GM12878 (cell line): Measurements from ENCODE around the gene DHRS7B. TPM values are rescaled to one million over a fixed set of nuclear protein-coding genes. Genes with fewer than 3 reads are reported as not detected.

Source experiments
- ATAC-seq: fragments of 200-7000 bp; cut with Tn5 transposase; 3 replicates; pipeline ENCODE4 v1.9.1; 2020; ENCODE audit warnings: mild to moderate bottlenecking, moderate library complexity
- Bru-seq: library from RNA; stranded (reverse); fragments of 400-500 nt; gene quantifications from one replicate; lab custom pipeline; 2021; lab: Mats Ljungman, UMichigan
- BruChase-seq, 2 experiments: library from RNA; stranded (reverse); fragments of 400-500 nt; gene quantifications; one replicate each; lab custom pipeline; 2021; lab: Mats Ljungman, UMichigan
- BruUV-seq: library from RNA; stranded (reverse); fragments of 400-500 nt; replicated peaks from 2 replicates; lab custom pipeline; 2021; lab: Mats Ljungman, UMichigan
- CTCF ChIA-PET: fragments of 300-600 bp; sonication (Branson Sonifier 250); formaldehyde crosslinking; extraction: SDS; loops from one replicate; lab custom pipeline; 2021; ENCODE audit warnings: inconsistent platforms; lab: Yijun Ruan, JAX
- POLR2A ChIA-PET: fragments of 350-600 bp; formaldehyde crosslinking; extraction: SDS; loops from one replicate; lab custom pipeline; 2021; ENCODE audit warnings: inconsistent platforms; lab: Charles Lee
- RAD21 ChIA-PET: fragments of 300-600 bp; sonication (Branson Sonifier 250); formaldehyde crosslinking; loops from one replicate; lab custom pipeline; 2023; ENCODE audit warnings: antibody characterized with exemption; ENCODE audit not compliant: unreplicated experiment; lab: Charles Lee
- SMC1A ChIA-PET: fragments of 300-600 bp; sonication (Branson Sonifier 250); formaldehyde crosslinking; loops from one replicate; lab custom pipeline; 2023; ENCODE audit not compliant: unreplicated experiment, uncharacterized antibody; lab: Charles Lee
- DNase-seq: peaks from one replicate; pipeline ENCODE4 v3.0.0-alpha.2; 2011; ENCODE audit warnings: low read depth, low spot score
- FAIRE-seq: peaks from 3 replicates; lab custom pipeline; 2011; peaks lifted over from hg19 to GRCh38; lab: Jason Lieb, UNC
- H2AFZ ChIP-seq: 2 replicates; pipeline ENCODE4 v1.6.0; 2011; ENCODE audit warnings: low read depth, low read length, control low read depth; ENCODE audit not compliant: control insufficient read depth
- H3K27ac ChIP-seq: 2 replicates; pipeline ENCODE4 v1.5.1; 2011; ENCODE audit warnings: control low read depth; ENCODE audit not compliant: control insufficient read depth, insufficient read depth
- H3K27me3 ChIP-seq, 2 experiments: replicated peaks in 1 of 2; 2 replicates each; pipeline versions ENCODE4 v1.6.0 to v1.6.1; 2011; ENCODE audit warnings: low read length in 1 of 2; ENCODE audit not compliant: control insufficient read depth in 2 of 2, insufficient read depth in 2 of 2
- H3K36me3 ChIP-seq, 2 experiments: 2 replicates each; pipeline ENCODE4 v1.5.1; 2011; ENCODE audit warnings: low read length in 1 of 2; ENCODE audit not compliant: control insufficient read depth in 2 of 2, insufficient read depth in 2 of 2
- H3K4me1 ChIP-seq: 2 replicates; pipeline ENCODE4 v1.6.1; 2011; ENCODE audit warnings: mild to moderate bottlenecking, low read length, moderate library complexity, mixed read lengths; ENCODE audit not compliant: control insufficient read depth, insufficient read depth
- H3K4me2 ChIP-seq: 2 replicates; pipeline ENCODE4 v1.6.0; 2011; ENCODE audit warnings: control low read depth; ENCODE audit not compliant: control insufficient read depth, insufficient read depth
- H3K4me3 ChIP-seq: fragments of 200-600 bp; sonication (generic); 2 replicates; pipeline ENCODE4 v1.5.1; 2016
- H3K79me2 ChIP-seq: 2 replicates; pipeline ENCODE4 v1.6.0; 2011; ENCODE audit warnings: low read length; ENCODE audit not compliant: control insufficient read depth, insufficient read depth
- H3K9ac ChIP-seq: 2 replicates; pipeline ENCODE4 v1.8.0; 2011; ENCODE audit warnings: low read length, control low read depth, mixed read lengths; ENCODE audit not compliant: control insufficient read depth, insufficient read depth
- H3K9me3 ChIP-seq: replicated peaks from 3 replicates; pipeline ENCODE4 v1.5.1; 2011; ENCODE audit warnings: mild to moderate bottlenecking, low read length; ENCODE audit not compliant: control insufficient read depth, insufficient read depth
- H4K20me1 ChIP-seq: 2 replicates; pipeline ENCODE4 v1.6.0; 2011; ENCODE audit not compliant: control insufficient read depth, insufficient read depth
- BMI1 ChIP-seq: fragments of 450-650 bp; IDR thresholded peaks from 2 replicates; pipeline ENCODE4 v1.6.1; 2016; ENCODE audit warnings: mild to moderate bottlenecking, moderate library complexity, borderline replicate concordance
- CHD1 ChIP-seq: IDR thresholded peaks from 2 replicates; pipeline ENCODE4 v1.6.1; 2012; ENCODE audit warnings: low read depth, low read length, improper control_type of control experiment
- E2F4 ChIP-seq: IDR thresholded peaks from 2 replicates; pipeline ENCODE4 v1.6.1; 2012; ENCODE audit warnings: low read depth, low read length, improper control_type of control experiment
- FOXK2 ChIP-seq: fragments of 450-650 bp; IDR thresholded peaks from 2 replicates; pipeline ENCODE4 v1.6.1; 2017; ENCODE audit warnings: mild to moderate bottlenecking, moderate library complexity
- JUND ChIP-seq: IDR thresholded peaks from 2 replicates; pipeline ENCODE4 v1.6.1; 2012; ENCODE audit warnings: low read depth, mild to moderate bottlenecking, low read length, improper control_type of control experiment, moderate library complexity
- MYB ChIP-seq: fragments of 150-350 bp; IDR thresholded peaks from 2 replicates; pipeline ENCODE4 v1.6.1; 2014; ENCODE audit warnings: mild to moderate bottlenecking, low read depth, low read length, borderline replicate concordance
- REST ChIP-seq: IDR thresholded peaks from 2 replicates; pipeline ENCODE4 v1.6.1; 2012; ENCODE audit warnings: mild to moderate bottlenecking, low read depth, low read length
- SMAD1 ChIP-seq: fragments of 450-650 bp; IDR thresholded peaks from 2 replicates; pipeline ENCODE4 v1.6.1; 2018; ENCODE audit warnings: mild to moderate bottlenecking, low read depth; ENCODE audit not compliant: partially characterized antibody
- YY1 ChIP-seq: IDR thresholded peaks from 2 replicates; pipeline ENCODE4 v1.6.1; 2011; ENCODE audit warnings: low read depth, mild to moderate bottlenecking, low read length
- ZBED1 ChIP-seq: IDR thresholded peaks from 2 replicates; pipeline ENCODE4 v1.6.1; 2016; ENCODE audit warnings: borderline replicate concordance
- ZZZ3 ChIP-seq: IDR thresholded peaks from 2 replicates; pipeline ENCODE4 v1.6.1; 2011; ENCODE audit warnings: low read depth; ENCODE audit not compliant: control insufficient read depth, insufficient read length
- WGBS: methylation state at CpG from one replicate; pipeline ENCODE4 v1.1.6; 2016; ENCODE audit warnings: low lambda C conversion rate; ENCODE audit not compliant: insufficient replicate concordance, insufficient coverage; ENCODE audit errors: missing lambda C conversion rate; 5-methylcytosine and 5-hydroxymethylcytosine counted together
- in situ Hi-C: fragments of 300-500 bp; cut with MboI; formaldehyde crosslinking; loops from 9 replicates; pipeline ENCODE4 v1.14.3; 2018; ENCODE audit warnings: mixed read lengths
- intact Hi-C: fragments of 100-400 bp; cut with micrococcal nuclease; formaldehyde crosslinking; loops from one replicate; pipeline ENCODE4 v1.14.2; 2022; ENCODE audit not compliant: unreplicated experiment
- long read RNA-seq, 2 experiments: library from polyadenylated mRNA; unstranded; transcript quantifications; one replicate each; pipeline ENCODE4 v2.0.0, GENCODE V29; 2019 to 2020
- polyA minus RNA-seq, 3 experiments: library from RNA; depleted of rRNA, polyadenylated mRNA; stranded (reverse); fragments of >200 nt; gene quantifications; 2 replicates each; pipeline ENCODE4 v1.2.3, GENCODE V29; 2011
- polyA plus RNA-seq, 11 experiments: library from polyadenylated mRNA; depleted of rRNA in 4 of 11; unstranded in 6 of 11; stranded (reverse) in 5 of 11; fragments of >200 nt; fragmentation: Nextera tagmentation in 4 of 11; fragmentation: Illumina TruSeq in 1 of 11; extraction: Ambion mirVana in 4 of 11; extraction: Trizol in 1 of 11; gene quantifications; 1 replicate in 1 of 11; 2 replicates in 10 of 11; pipeline versions ENCODE4 v1.2.1 to v1.2.3, GENCODE V29; 2011 to 2016; ENCODE audit warnings: inconsistent platforms in 2 of 11, missing spikeins in 2 of 11, low read depth in 1 of 11
- total RNA-seq, 4 experiments: library from RNA; depleted of rRNA in 3 of 4; stranded (reverse); fragments of >200 nt in 3 of 4; fragmentation: Illumina TruSeq in 1 of 4; extraction: Trizol in 1 of 4; gene quantifications; 2 replicates each; pipeline versions ENCODE4 v1.2.1 to v1.2.3, GENCODE V29; 2013 to 2021

The DHRS7B gene
- 40.7 and 40.8 TPM in 2 replicates for total RNA-seq (2013; cell fraction: nucleolus; rRNA removed)
- 19.6 and 22.2 TPM in 2 replicates for total RNA-seq (2014; rRNA removed)
- 16.8 and 18.9 TPM in 2 replicates for total RNA-seq (2014; rRNA removed; fragmentation: Illumina TruSeq; extraction: Trizol)
- 15.9 and 17.1 TPM in 2 replicates for total RNA-seq (2021)
- polyA plus RNA-seq (2011; ENCODE audit: low read depth), result 3.5 TPM
- 16.0 and 23.7 TPM in 2 replicates for polyA plus RNA-seq (2011; rRNA removed)
- polyA plus RNA-seq (2011; cell fraction: cytosol; rRNA removed), result 39.0 and 39.3 TPM in 2 replicates
- polyA plus RNA-seq (2011; cell fraction: nucleus; rRNA removed), result 24.1 and 24.3 TPM in 2 replicates
- polyA plus RNA-seq (2012), result 10.1 and 10.7 TPM in 2 replicates
- polyA plus RNA-seq (2014; fragmentation: Illumina TruSeq; extraction: Trizol), result 11.1 and 13.4 TPM in 2 replicates
- polyA plus RNA-seq (2014; fragmentation: Nextera tagmentation; extraction: Ambion mirVana), result 10 to 100 TPM; 24.3 to 32.7 TPM
- 21.0 and 22.1 TPM in 2 replicates for polyA plus RNA-seq (2014; rRNA removed)
- polyA plus RNA-seq (2016; fragmentation: Nextera tagmentation; extraction: Ambion mirVana), result 10 to 100 TPM; 34.5 to 35.6 TPM
- 46.4 and 56.1 TPM in 2 replicates for polyA minus RNA-seq (2011; rRNA and poly(A)+ RNA removed)
- 10.9 and 13.9 TPM in 2 replicates for polyA minus RNA-seq (2011; cell fraction: cytosol; rRNA and poly(A)+ RNA removed)
- polyA minus RNA-seq (2011; cell fraction: nucleus; rRNA and poly(A)+ RNA removed), result 15.1 and 23.2 TPM in 2 replicates
- Bru-seq, nascent RNA, result percentile 67 among the genes with signal in this experiment
- BruChase-seq, experiment 1, labeled RNA remaining after a 6-hour chase, result percentile 64 among the genes with signal in this experiment
- percentile 63 among the genes with signal in this experiment for BruChase-seq, experiment 2, labeled RNA remaining after a 2-hour chase
- long read RNA-seq, experiment 1, transcript DHRS7B-202 (7 exons, 2,175 nt), result major isoform, 15 of 20 reads
- long read RNA-seq, experiment 1, partial matches to known transcripts, result 0 of 20 reads
- long read RNA-seq, experiment 1, other reads (novel, unspliced or antisense), result 1 of 20 reads
- long read RNA-seq, experiment 2, transcript DHRS7B-202 (7 exons, 2,175 nt), result major isoform, 107 of 145 reads
- long read RNA-seq, experiment 2, transcript DHRS7B-201 (6 exons, 1,567 nt), result minor isoform, 9 of 145 reads
- long read RNA-seq, experiment 2, partial matches to known transcripts, result 15 of 145 reads
- long read RNA-seq, experiment 2, other reads (novel, unspliced or antisense), result 11 of 145 reads

- peak; percentile 95 for DNase-seq
- RAD21 ChIA-PET, result interaction anchor here (0.7 to 2.5 kb wide), 5 partner anchors 84 to 321 kb away, joined by 3 to 15 read pairs (median 4); partner anchors contain the start of genes TMEM11 and USP22
- peak within 1 kb of the TSS; percentile 93 for H3K4me3 ChIP-seq
- POLR2A ChIA-PET, result interaction anchor here (1.0 to 1.7 kb wide), 3 partner anchors 84 to 160 kb away, joined by 3 to 5 read pairs (median 3); partner anchors contain the start of gene USP22
- no peaks in the 10 kb centered on the region for H3K9me3 ChIP-seq
- no peaks in the 10 kb centered on the region for H4K20me1 ChIP-seq
- peaks cover 12% of the 10 kb centered on the region for H3K79me2 ChIP-seq
- H2AFZ ChIP-seq, result peak within 1 kb of the TSS; percentile 99
- CTCF ChIA-PET, result interaction anchor here (2.3 to 5.6 kb wide), 8 partner anchors 8 to 161 kb away, joined by 9 to 38 read pairs (median 18); no protein-coding TSS in a partner anchor
- peak within 1 kb of the TSS; percentile 72 for H3K27ac ChIP-seq
- BruUV-seq, result TSS peak; percentile 93
- in situ Hi-C loops, result no loop called here
- SMC1A ChIA-PET, result interaction anchor here (0.6 to 1.5 kb wide), 5 partner anchors 11 to 387 kb away, joined by 3 to 6 read pairs (median 3); no protein-coding TSS in a partner anchor
- H3K4me1 ChIP-seq, result no peaks in the 10 kb centered on the region; the same call in none of the 2 replicates
- WGBS, result under 1% methylated on average over 66 of the region's 66 CpGs
- ATAC-seq, result peak; percentile 91
- FAIRE-seq, result peak; percentile 97
- H3K9ac ChIP-seq, result peak within 1 kb of the TSS; percentile 74
- H3K36me3 ChIP-seq, result no peaks in the 10 kb centered on the region
- intact Hi-C loops, result loop anchor here (2.0 to 10.0 kb wide), 6 partner anchors 28 to 385 kb away; partner anchors contain the start of gene TMEM11
- H3K27me3 ChIP-seq, result no peaks in the 10 kb centered on the region
- peak within 1 kb of the TSS; percentile 89 for H3K4me2 ChIP-seq
- TF ChIP-seq SMAD1 (no peak), FOXK2 (peak; percentile 49; the same call in 1 of the 2 replicates), BMI1 (no peak), YY1 (0 out of 2 replicates have a peak, but pooled peaks have one; percentile 9), MYB (no peak), ZZZ3 (no peak), CHD1 (no peak), REST (no peak), E2F4 (0 out of 2 replicates have a peak, but pooled peaks have one; percentile 46), ZBED1 (peak; percentile 55; the same call in 1 of the 2 replicates), JUND (no peak)
These were observed at the start of gene DHRS7B for GRCh38 chr17:21126645-21127508. Gene DHRS7B (plus strand): TSS chr17:21126964. CDS start chr17:21126972, 8 bp downstream.
